ENCODE data around the gene IQCE.

IQCE gene

DNA sequence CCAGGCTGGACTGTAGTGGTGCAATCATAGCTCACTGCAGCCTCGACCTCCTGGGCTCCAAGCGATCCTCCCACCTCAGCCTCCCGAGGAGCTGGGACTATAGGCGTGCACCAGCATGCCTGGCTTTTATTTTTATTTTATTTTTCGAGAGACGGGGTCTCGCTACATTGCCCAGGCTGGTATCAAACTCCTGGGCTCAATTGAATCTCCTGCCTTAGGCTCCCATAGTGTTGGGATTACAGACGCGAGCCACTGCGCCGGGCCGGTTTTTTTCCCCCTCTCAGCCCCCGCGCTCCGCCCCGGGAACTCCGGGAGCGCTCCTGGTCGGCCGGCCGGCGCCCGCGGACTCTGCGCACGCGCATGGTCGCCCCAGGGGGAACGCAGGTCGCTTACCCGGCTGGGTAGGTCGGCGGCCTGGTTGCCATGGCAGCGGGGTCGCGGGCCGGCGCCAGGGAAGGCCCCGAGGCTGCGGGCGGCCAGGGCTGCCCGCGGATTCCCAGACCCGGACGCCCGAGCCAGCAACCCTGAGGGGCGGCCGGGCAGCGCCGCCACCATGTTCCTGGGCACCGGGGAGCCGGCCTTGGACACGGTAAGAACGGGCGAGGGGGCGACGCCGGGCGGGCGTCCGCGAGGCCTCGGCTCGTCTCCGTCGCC, at the start of gene IQCE:
Gene IQCE (plus strand): TSS at position 351 of the 654 bp plus-strand sequence. CDS start 203 bp downstream, at position 554.
- DNase-seq (ENCODE audit: low read depth): peak; percentile 34

GRCh38 chr7:2509298-2509906, 49.4 kb upstream of the IQCE start:
- DNase-seq (ENCODE audit: low read depth): no peak

DNA sequence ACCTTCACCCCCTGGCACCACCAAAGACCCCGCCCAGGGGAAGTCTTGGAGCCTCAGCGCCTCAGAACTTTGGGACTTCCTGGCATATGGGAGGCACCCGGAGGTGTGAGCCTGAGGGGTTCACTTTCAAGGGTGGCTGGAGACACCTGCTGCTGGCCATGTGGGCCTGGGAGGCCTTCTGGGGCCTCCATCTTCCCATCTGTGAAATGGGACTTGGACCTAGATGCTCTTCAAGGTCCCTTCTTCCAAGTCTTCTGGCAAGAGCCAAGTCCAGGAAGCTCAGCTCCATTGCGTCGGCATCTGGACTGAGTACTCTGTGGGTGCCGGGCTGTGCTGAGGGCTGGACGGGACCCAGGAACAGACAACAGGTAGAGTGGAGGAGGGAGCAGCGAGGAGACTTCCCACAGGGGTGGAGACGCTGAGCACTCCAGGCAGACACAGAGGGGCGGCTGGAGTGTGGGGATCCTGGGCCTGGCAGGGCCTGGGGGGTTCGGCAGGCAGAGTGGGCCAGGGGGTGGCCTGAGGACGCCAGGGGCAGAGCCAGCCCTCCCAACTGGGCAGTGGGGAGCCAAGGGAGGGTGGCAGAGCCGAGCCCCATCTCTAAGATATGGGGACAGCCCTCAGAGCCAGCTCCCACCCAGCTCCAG, 48.5 kb upstream of the IQCE start:
- DNase-seq (ENCODE audit: low read depth): no peak

DNA sequence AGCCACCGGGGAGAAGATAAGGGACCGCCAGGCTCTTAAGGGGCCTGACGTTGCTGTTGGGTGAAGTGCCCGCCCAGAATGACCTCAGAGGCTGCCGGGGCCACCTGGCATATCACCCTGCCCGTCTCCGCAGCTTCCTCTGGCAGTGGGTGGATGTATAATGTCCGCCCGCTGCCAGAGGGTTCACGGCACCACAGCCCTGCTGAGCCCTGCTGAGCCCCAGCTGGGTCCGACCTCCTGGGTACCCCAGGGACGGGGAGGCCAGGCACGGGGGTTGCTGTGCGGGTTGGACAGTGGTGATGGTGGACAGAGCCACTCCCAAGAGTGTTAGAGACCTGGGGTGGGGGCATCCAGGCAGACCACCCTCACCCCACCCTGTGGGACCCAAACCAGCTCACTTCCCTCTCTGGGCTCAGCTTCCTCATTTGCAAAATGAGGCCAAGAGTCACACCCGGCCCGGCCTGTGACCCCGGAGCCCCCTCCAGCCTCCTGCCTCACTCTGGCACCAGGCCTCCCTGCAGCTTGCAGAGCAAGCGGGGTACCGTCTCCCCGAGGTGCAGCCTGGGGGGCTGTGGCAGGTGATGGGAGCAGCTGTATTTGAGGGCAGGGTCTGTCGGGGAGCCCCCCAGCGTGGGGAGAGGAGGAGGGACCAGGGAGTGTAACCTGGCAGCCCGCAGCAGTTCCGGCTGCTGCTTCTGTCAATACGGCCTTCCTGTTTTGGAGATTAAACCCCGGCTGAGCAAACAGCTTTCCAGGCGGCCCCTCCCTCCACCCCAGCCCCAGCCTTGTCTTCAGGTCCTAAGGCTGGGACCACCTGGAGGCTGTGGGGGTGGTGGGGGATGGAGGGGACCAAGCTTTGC, 47.6 kb upstream of the IQCE start:
- DNase-seq (ENCODE audit: low read depth): no peak

GRCh38 chr7:2511769-2512168, 47.0 kb upstream of the IQCE start:
- no peak for DNase-seq (ENCODE audit: low read depth)

- no peak for DNase-seq (ENCODE audit: low read depth)
Measured at GRCh38 chr7:2512179-2512661, 46.6 kb upstream of the IQCE start.

DNA sequence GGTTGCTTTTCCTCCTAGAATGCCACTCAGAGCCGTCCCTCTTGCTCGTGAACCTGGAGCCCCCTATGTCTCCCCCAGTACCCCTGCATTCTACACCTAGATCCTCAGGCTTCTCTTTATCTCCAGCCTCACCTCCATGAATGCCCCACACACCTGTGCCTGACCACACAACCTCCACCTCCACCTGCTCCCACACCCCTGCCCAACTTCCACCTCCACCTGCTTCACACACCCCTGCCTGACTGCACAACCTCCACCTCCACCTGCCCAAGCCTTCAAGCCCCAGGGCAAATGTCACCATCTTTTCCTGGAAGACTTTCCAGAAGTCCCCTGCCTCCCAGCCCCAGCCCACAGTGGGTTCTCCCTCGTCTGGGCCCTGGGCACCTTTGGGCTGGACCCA, 46.1 kb upstream of the IQCE start:
- no peak for DNase-seq (ENCODE audit: low read depth)

DNA sequence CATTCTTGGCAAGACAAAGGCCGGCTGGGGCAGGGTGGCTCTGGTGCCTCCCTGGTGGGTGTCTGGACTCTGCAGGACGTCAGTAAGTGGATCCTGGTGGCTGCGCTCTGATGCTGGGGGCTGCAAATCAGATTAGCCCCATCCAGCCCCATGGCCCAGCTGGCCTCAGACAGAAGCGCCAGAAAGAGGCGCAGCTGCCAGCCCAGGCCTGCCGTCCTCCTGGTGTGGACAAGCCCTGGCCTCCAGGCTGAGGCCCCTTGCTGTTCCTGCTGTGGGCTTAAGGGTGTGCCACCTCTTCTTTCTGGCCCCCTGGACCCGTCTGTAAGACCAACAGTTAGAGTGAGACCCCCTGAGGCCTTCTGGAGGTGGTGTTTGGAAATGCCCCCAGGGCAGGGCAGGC, 45.1 kb upstream of the IQCE start:
- DNase-seq (ENCODE audit: low read depth): no peak

GRCh38 chr7:2514473-2515423, 44.0 kb upstream of the IQCE start:
- no peak for DNase-seq (ENCODE audit: low read depth)

- DNase-seq (ENCODE audit: low read depth): no peak
Measured at GRCh38 chr7:2515424-2516193, 43.2 kb upstream of the IQCE start.

DNA sequence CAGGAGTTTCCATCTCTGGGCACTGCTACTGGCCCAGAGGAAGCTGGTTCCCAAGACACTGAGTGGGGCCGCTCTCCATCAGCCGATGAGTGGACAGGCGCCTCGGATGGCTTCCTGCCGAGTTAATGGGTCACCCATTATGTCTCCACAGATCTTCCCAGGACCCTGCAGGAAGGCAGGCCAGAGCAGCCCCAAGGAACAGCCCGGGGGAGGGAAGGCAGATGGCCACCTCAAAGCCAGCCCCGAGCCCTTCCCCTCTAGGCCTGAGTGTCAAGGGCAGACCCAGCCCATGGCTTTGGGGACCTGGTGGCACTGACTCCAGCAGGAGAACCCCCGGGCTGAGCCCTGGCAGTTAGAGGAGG, 42.6 kb upstream of the IQCE start:
- no peak for DNase-seq (ENCODE audit: low read depth)

DNA sequence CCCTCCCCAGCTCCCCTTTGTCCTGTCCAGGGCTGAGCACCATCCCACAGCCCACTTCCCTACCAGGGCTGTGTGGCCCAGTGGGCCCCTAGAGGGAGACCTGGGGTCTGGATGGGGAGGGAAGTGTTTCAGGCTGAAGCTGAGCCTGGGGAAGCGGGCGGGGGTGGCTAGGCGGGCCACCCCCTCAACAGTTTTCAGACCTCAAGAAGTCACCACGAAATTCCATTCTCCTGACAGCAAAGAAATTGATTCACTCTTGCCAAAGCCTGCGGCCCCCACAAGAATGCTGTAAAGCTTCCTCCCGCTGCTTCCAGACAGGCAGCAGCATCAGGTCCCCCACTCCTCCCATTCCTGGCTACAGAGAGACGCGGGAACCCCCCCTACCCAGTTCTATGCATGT, 41.8 kb upstream of the IQCE start:
- peak; percentile 80 for DNase-seq (ENCODE audit: low read depth)

DNA sequence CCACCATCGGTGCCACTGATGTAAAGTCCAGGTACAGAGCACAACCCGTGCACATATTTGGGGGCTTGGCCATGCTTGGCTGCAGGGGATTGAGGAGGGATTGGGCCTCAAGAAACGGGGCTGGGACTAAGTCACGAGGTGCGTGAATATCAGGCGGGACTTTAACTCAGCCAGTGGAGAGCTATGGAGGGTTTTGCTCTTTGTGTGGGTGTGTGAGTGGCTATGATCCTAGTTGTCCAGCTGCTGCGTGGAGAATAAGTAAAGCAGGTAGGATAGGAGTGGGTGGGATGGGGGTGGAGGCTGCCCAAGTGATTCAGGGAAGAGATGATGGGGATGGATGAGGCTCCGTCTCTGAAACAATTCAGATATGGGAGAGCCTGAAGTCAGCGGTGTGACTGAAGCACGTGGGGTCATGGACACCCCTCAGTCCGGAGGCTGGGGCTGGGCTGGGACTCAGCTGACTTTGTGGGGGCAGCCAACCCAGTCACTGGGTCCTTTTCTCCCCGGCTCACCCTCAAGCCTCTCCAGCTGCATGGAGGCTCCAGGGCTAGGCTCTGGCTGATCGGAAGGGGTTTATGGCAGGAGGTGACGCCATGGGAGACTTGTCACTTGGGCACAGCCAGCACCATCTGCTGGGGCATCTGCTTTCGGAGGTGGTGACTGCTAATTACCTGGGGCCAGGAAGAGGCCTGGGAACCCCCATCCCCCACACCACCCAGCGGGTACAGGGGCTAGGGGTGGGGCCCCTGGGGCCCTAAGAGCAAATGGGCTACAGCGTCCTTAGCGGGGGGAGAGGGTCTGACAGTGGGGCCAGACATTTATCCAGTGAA, 40.9 kb upstream of the IQCE start:
- no peak for DNase-seq (ENCODE audit: low read depth)

DNA sequence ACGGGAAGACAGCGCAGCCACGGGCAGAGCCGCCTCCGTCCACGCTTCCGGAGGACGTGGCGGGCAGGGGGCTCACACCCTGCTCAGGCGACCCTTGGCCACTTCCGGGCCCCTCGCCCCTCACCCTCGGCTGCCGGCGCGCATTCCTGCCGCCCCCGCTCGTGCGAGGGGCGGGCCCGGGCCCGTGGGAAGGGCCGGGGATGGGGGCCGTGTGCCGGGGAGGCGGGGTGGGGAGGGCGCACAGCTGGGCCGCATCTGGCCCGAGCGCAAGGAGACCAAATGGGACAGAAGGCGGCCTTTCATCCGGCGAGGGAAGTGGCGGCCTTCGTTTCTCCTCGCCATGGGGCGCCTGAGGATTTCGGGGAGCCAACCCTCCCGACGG, 40.1 kb upstream of the IQCE start:
- DNase-seq (ENCODE audit: low read depth): no peak

DNA sequence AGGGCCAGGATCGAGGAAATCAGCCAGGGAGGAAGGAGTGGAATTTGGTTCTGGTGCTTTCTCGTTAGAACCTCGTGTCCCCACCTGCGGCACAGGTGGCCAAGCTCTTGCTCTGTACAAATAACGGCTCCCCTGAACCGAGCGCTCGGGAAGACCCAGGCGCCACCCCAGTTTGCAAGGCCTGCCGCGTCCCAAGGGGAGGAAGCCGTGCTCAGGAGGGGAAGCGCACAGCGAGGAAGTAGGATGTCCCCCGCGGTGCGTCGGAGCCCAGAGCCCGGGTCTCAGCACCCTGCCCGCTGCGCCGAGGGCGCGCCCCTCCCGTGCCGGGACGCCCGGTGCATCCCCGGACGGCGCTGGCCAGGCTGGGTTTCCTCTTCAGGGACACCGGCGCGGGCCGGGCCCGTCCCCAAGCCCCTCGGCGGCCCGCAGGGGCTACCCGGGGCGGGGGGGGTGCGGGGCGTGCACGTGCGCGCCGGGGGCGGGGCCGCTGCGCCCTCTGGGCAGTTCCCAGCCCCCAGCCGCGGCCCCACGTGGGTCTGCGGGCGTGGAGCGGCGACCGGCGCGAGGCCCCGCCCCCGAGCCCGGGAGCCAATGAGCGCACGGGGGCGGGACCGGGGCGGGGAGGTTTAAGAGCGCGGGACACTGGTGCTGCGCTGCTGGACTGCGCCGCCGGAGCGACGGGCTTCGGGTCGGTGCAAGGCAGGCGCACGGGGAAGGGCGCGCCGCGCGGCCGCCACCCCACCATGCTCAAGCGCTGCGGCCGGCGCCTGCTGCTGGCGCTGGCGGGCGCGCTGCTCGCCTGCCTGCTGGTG, 39.5 kb upstream of the IQCE start, which contains the start of gene LFNG:
Gene LFNG (plus strand): TSS at position 656 of the 812 bp plus-strand sequence. CDS start 88 bp downstream, at position 744.
- DNase-seq (ENCODE audit: low read depth): no peak

GRCh38 chr7:2520131-2520760, 38.5 kb upstream of the IQCE start:
- no peak for DNase-seq (ENCODE audit: low read depth)

- no peak for DNase-seq (ENCODE audit: low read depth)
Measured at GRCh38 chr7:2520761-2521290, 38.0 kb upstream of the IQCE start.

- no peak for DNase-seq (ENCODE audit: low read depth)
Measured at GRCh38 chr7:2521341-2521745, 37.4 kb upstream of the IQCE start.
